Measurements from ENCODE around the gene IGLL5. TPM values are rescaled to one million over a fixed set of nuclear protein-coding genes. Genes with fewer than 3 reads are reported as not detected.

Gene IGLL5
- polyA plus RNA-seq, 1 of the 3 experiments (the other 2 are of a cell fraction), result not detected

DNA sequence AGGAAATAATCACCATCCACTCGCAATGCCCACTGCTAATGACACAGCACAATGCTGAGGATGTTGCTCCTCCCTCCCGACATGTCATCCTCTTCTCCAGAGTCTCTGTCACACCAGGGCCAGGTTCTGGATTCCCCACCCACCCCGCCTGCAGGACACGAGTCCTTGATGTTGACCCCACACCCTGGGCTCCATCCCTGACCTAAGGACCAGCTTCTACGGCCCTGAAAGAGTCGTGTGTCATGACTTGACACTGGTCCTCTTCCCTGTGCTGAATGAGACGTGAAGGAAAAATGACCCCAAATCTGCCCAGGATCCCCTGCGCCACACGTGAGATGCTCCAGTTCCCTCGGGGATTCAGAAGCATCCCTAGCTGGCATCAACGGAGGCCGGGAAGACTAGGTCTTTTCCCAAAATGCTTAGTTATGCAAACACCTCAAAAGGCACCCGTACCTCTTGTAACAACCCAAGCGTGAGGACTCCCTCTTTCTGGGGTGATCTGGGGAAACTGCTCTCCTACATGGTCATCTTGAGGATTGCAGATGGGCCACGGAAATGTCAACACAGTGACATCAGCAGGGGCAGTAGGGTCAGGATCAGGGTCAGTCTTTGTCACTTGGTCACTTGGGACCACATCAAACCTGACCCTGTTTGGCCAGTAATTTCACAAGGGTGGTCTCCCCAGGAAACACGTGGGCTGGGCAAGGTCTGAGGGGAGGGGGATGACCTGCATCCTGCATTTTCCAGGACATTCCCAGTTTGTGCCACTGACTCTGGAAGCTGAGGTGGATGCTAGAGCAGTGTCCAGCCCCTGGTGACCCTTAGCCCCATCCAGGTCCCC is 42.0 kb downstream of the IGLL5 start:
- Histone ChIP-seq H3K9me2 (no peaks in the 10 kb centered on the region), H3K27me3 (ENCODE audit: insufficient read depth) (no peaks in the 10 kb centered on the region), H2AFZ (ENCODE audit: low read depth) (no peak overlapping the region), H3K27ac (ENCODE audit: low read depth in 2 of 2, low read length in 1 of 2) (no peak overlapping the region), H3F3A (replicated peaks; ENCODE audit: insufficient read depth) (no peaks in the 10 kb centered on the region), H3K79me2 (ENCODE audit: insufficient read depth) (no peaks in the 10 kb centered on the region), H4K20me1 (ENCODE audit: insufficient read depth) (no peaks in the 10 kb centered on the region), H3K36me3 (replicated peaks in 1 of 2; ENCODE audit: control insufficient read depth in 1 of 2, insufficient read depth in 2 of 2, low read length in 1 of 2) (no peaks in the 10 kb centered on the region), H3K9ac (no peak overlapping the region), H3K4me1 (ENCODE audit: control insufficient read depth in 1 of 2, insufficient read depth in 2 of 2, low read depth in 1 of 2, low read length in 1 of 2) (peaks cover 0 to 4% of the 10 kb centered on the region in 2 experiments; a peak in 1 of 4 replicates), H3K4me3 (ENCODE audit: low read depth in 2 of 2, low read length in 1 of 2) (no peak overlapping the region), H3K4me2 (no peak overlapping the region), H3K9me3 (no peaks in the 10 kb centered on the region)
- ChIA-PET POLR2A (no interaction called here), CTCF (interaction anchor here (0.7 to 7.2 kb wide), 6 partner anchors 13 to 81 kb away, joined by 3 to 36 read pairs (median 4); no protein-coding TSS in a partner anchor)
- no peak for DNase-seq
- 57% methylated on average over 10 of the region's 16 CpGs for WGBS (ENCODE audit: low lambda C conversion rate)
- TF ChIP-seq RFX5 (IDR thresholded peaks at IDR 0.05; ENCODE audit: low read length) (no peak), NFIC (IDR thresholded peaks at IDR 0.05; ENCODE audit: borderline replicate concordance) (no peak), EP300 (IDR thresholded peaks at IDR 0.05; ENCODE audit: borderline replicate concordance in 1 of 2, low read depth in 1 of 2, low read length in 1 of 2) (no peak), MEF2A (IDR thresholded peaks at IDR 0.05; ENCODE audit: borderline replicate concordance, low read depth) (no peak), CTCF (IDR thresholded peaks at IDR 0.05) (no peak)

- peaks cover 0 to 4% of the 10 kb centered on the region in 2 experiments; a peak in 1 of 4 replicates for H3K4me1 ChIP-seq (ENCODE audit: control insufficient read depth in 1 of 2, insufficient read depth in 2 of 2, low read depth in 1 of 2, low read length in 1 of 2)
- H4K20me1 ChIP-seq (ENCODE audit: insufficient read depth), result no peaks in the 10 kb centered on the region
- H3K27me3 ChIP-seq (ENCODE audit: insufficient read depth), result no peaks in the 10 kb centered on the region
- no peaks in the 10 kb centered on the region for H3K79me2 ChIP-seq (ENCODE audit: insufficient read depth)
- H2AFZ ChIP-seq (ENCODE audit: low read depth), result no peak overlapping the region
- H3K27ac ChIP-seq (ENCODE audit: low read depth in 2 of 2, low read length in 1 of 2), result no peak overlapping the region
- no peak for DNase-seq
- no peaks in the 10 kb centered on the region for H3K9me2 ChIP-seq
- H3K4me3 ChIP-seq (ENCODE audit: low read depth in 2 of 2, low read length in 1 of 2), result no peak overlapping the region
- ChIA-PET POLR2A (no interaction called here), CTCF (interaction anchor here (0.9 to 7.2 kb wide), 4 partner anchors 12 to 263 kb away, joined by 3 to 36 read pairs (median 15); no protein-coding TSS in a partner anchor)
- no peak for TF ChIP-seq TAF1 (IDR thresholded peaks at IDR 0.05; ENCODE audit: borderline replicate concordance, low read depth, low read length)
- no peak for TF ChIP-seq JUND (IDR thresholded peaks at IDR 0.05)
- TF ChIP-seq, protein P1, sequence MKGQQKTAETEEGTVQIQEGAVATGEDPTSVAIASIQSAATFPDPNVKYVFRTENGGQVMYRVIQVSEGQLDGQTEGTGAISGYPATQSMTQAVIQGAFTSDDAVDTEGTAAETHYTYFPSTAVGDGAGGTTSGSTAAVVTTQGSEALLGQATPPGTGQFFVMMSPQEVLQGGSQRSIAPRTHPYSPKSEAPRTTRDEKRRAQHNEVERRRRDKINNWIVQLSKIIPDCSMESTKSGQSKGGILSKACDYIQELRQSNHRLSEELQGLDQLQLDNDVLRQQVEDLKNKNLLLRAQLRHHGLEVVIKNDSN (IDR thresholded peaks at IDR 0.05; ENCODE audit: borderline replicate concordance, low read depth), result no peak
- TF ChIP-seq FOXJ3 (CRISPR knock-in tag; IDR thresholded peaks at IDR 0.05), result no peak
- TF ChIP-seq RXRA (IDR thresholded peaks at IDR 0.05; ENCODE audit: borderline replicate concordance, low read depth), result no peak
- TF ChIP-seq EP300 (IDR thresholded peaks at IDR 0.05; ENCODE audit: borderline replicate concordance in 1 of 2, low read depth in 1 of 2, low read length in 1 of 2), result no peak
- no peak for TF ChIP-seq EZH2phosphoT487 (IDR thresholded peaks at IDR 0.05; ENCODE audit: borderline replicate concordance, low read depth)
- no peak for TF ChIP-seq TCF12 (IDR thresholded peaks at IDR 0.05)
- 44% methylated on average over 1 of the region's 3 CpGs for WGBS (ENCODE audit: low lambda C conversion rate)
- no peaks in the 10 kb centered on the region for H3F3A ChIP-seq (replicated peaks; ENCODE audit: insufficient read depth)
- H3K9ac ChIP-seq, result no peak overlapping the region
- no peaks in the 10 kb centered on the region for H3K36me3 ChIP-seq (replicated peaks in 1 of 2; ENCODE audit: control insufficient read depth in 1 of 2, insufficient read depth in 2 of 2, low read length in 1 of 2)
- H3K9me3 ChIP-seq, result no peaks in the 10 kb centered on the region
- no peak overlapping the region for H3K4me2 ChIP-seq
Observed at GRCh38 chr22:22930222-22930497, 42.5 kb downstream of the IGLL5 start.

Measured in SK-N-SH (cell line).